T47D (cell line): Measurements from ENCODE around the gene SCGB1A1.

Experiments
- DNase-seq, 2 experiments: peaks; one replicate each; pipeline versions ENCODE4 v3.0.0 to v3.0.0-alpha.2; 2011 to 2012; ENCODE audit warnings: low read depth in 1 of 2, low spot score in 1 of 2
- JUND ChIP-seq: IDR thresholded peaks from 2 replicates; pipeline ENCODE4 v1.6.1; 2012; ENCODE audit warnings: low read depth
- in situ Hi-C: cut with HindIII; loops from 2 replicates; pipeline ENCODE4 v1.10.0; 2016; ENCODE audit warnings: low sequenced_read_pairs, low pct_unique_long_range_greater_than_20kb

SCGB1A1 gene

DNA sequence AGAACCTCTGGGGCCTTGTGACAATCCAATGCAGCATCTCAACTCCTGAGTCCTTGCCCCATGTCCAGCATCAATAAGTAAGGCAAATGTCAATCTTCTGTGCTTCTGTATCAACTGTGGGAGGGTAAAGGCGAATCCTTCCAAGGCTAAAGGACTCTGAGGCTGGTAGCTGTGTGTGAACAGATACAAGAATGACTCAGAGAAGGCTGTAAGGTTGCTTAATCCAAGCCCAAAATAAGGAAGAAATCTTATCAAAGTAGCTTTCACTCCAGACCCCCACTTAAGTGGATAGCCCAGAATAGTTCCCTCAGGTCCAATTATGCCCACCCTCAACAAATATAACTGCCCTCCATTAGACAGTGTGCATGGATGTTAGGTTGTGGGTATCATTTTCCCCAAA lies 28.1 kb upstream of the SCGB1A1 start:
- in situ Hi-C loops: no loop called here
- TF ChIP-seq JUND: no peak
- no peak for DNase-seq

GRCh38 chr11:62391642-62392425 lies 27.0 kb upstream of the SCGB1A1 start:
- no peak for TF ChIP-seq JUND
- in situ Hi-C loops: no loop called here

GRCh38 chr11:62392506-62392905 lies 26.3 kb upstream of the SCGB1A1 start:
- no peak for TF ChIP-seq JUND
- DNase-seq: no peak
- in situ Hi-C loops: no loop called here

More at GRCh38 chr11:62391642-62392425, 27.0 kb upstream of the SCGB1A1 start:
- no peak for DNase-seq

GRCh38 chr11:62393061-62393611 lies 25.7 kb upstream of the SCGB1A1 start:
- TF ChIP-seq JUND: no peak
- in situ Hi-C loops: no loop called here

GRCh38 chr11:62393735-62394134 lies 25.1 kb upstream of the SCGB1A1 start:
- TF ChIP-seq JUND: no peak
- in situ Hi-C loops: no loop called here

More at GRCh38 chr11:62393061-62393611, 25.7 kb upstream of the SCGB1A1 start:
- peak; percentile 59 to 79 for DNase-seq

DNA sequence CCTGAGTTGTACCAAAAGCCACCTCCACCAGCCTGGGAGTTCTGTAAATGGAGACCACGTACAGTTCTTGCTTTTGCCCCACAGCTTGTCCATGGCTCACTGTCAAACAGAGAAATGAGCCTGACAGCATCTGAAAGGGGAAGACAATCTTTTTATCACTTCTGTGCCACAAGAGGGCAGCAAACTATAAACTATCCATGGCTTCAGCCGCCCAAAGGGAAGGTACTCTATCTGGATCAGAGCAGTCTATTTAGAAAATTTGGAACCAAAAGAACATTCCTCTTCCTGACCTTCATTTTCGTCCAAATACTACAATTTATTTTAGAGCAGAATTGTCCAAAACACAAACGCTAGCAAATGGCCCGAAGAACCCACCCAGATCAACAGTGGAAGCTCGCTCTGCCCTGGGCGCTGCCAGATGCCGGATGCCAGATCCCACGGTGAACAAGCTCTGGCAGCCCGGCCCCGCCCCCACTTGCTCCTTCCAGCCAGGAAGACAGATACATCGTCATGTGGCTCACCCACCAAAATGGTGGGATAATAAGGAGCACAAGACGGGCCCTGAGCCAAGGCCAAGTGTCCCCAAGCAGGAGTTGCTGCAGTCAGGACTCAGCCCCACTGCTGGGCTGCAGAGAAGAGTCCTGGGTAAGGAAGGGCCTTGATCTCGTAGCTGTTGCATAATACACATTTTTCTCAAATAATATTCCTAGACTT lies 23.9 kb upstream of the SCGB1A1 start:
- peak; percentile 87 to 89 for DNase-seq
- no peak for TF ChIP-seq JUND
- in situ Hi-C loops: no loop called here

More at GRCh38 chr11:62393735-62394134, 25.1 kb upstream of the SCGB1A1 start:
- DNase-seq: no peak

DNA sequence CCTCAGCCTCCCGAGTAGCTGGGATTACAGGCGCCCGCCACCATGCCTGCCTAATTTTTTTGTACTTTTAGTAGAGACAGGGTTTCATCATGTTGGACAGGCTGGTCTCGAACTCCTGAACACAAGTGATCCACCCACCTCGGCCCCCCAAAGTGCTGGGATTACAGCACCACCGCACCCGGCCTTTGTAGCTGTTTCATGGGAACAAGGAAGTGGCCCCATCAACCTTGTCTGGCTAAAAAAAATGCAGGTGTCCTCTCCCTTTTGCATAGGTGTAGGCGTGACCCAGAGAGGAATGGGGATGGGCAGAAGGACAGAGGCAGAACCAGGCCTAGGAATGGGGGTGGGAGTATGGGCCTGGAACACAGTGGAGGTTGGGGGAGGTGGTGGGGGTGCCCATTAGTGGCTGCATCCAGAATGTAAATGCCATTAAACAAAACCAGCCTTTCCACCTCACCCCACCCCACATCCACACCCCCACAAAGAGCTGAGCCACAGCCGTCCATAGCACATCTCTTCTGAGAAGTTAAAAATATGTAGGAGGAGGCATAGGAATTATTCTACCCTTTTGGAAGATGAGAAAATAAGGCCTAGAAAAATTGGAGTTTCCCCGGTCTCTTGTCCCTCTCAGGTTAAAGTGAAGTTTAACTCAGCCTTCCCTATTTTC lies 22.8 kb upstream of the SCGB1A1 start:
- DNase-seq: no peak
- in situ Hi-C loops: no loop called here
- TF ChIP-seq JUND: no peak

DNA sequence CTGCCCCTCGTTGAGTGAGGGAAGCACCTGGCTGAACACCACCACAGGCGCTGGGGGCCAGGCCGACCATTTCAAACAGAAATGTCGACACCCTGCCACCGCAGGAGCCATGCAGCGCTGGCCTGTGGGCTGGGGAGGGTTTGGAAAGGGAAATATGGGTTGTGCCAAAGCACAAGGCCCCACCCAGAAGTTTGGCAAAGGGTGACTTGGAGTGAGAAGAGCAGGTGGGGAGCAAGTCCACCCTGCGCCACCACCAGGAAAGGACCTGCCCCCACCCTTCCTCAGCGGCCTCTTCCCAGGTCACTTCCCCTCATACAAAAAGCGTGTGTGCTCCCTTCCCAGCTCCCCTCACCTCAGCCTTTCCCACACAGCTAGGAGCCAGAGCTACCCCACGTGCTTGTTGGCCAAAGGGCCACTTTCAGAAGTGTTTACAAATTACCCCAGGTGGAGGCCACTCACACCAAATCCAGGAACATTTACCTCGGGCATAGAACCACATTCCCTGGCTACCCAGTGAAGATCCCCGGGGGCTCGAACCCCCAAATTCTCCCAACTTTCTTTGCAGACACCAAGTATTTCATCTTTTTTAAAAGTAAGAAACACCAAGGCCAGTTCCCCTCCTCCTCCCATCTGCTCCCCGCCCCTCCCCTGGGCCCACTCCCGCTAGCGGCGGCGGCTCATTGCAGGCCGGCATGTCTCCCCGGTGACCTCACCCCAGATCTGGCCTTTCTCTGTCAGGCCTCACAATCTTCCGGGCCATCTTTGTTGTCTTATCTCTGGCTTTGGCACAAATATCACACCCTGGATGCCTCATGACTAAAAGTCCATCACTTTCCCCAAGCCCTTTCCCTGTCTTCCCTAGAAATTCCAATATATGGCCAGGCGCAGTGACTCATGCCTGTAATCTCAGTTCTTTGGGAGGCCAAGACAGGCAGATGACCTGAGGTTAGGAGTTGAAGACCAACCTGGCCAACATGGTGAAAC lies 20.5 kb upstream of the SCGB1A1 start:
- TF ChIP-seq JUND: no peak

DNA sequence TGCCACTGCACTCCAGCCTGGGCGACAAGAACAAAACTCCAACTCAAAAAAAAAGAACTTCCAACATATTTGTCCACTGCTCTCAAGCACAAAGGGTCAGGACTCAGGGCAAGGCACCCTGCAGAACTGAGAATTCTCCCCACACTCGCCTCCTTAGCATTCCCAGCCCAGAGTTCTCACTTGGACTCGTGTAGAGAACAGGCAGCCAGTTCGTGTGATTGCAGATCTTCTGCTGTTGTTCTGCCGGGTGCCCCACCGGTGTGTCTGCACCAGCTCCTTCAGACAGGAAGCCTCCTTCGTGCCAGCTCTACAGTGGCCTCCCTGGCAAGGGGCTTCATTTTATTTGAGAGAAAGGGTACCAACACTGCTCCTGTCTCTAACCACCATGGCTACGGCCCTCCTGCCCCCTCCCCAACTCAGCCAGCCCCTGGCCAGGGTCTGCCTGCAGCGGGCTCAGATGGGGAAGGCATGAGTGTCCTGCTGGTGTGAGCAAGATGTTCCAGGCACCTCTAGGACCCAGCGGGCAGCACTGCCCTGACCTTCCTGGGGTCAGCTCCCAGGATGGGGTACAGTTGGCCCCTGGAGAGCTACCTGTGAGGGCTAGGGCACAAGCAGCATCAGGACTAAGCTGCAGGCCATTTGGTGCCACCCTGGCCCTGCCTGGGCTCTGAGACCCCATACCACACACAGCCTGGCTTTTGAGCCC lies 19.5 kb upstream of the SCGB1A1 start:
- no peak for TF ChIP-seq JUND
- DNase-seq: no peak
- in situ Hi-C loops: no loop called here

More for the DNA sequence above, 20.5 kb upstream of the SCGB1A1 start:
- DNase-seq: no peak
- in situ Hi-C loops: no loop called here

- in situ Hi-C loops: no loop called here
- DNase-seq: no peak
- no peak for TF ChIP-seq JUND
These were observed 19.0 kb upstream of the SCGB1A1 start for GRCh38 chr11:62399878-62400266.

DNA sequence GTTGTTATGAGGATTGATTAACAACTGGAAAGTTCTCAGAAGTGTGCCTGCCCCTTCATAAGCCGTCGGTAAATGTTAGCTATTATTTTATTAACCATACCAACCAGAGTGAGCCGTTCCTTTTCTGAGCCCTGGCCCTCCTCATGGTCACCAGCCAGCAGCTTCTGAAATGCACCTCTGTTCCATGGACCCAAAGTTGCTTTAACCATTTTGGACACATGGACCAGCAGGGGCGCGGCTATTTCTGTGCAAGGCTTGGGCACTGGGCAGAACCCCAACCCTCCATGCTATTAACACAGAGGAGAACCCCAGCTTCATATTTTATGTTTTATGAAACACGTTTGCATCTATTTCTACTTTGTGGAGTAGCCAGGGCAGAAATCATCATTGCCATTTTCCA lies 18.6 kb upstream of the SCGB1A1 start:
- DNase-seq: no peak
- TF ChIP-seq JUND: no peak
- in situ Hi-C loops: no loop called here

GRCh38 chr11:62400760-62401159 lies 18.1 kb upstream of the SCGB1A1 start:
- in situ Hi-C loops: no loop called here
- TF ChIP-seq JUND: no peak
- no peak for DNase-seq
